Activated T-cell treated with anti-CD3 and anti-CD28 coated beads, Interleukin-2, amount 50 U/mL, for 1 hour (primary cell): ENCODE results near the gene CEMIP.
"Not testable (repeated sequence)": the region's sequence is repeated elsewhere in the genome, so short reads cannot be mapped to it uniquely, and the experiment has no call there.

ENCODE experiments used
- DNase-seq: peaks from one replicate; pipeline ENCODE4 v3.0.0-alpha.2; 2020

Gene CEMIP

DNA sequence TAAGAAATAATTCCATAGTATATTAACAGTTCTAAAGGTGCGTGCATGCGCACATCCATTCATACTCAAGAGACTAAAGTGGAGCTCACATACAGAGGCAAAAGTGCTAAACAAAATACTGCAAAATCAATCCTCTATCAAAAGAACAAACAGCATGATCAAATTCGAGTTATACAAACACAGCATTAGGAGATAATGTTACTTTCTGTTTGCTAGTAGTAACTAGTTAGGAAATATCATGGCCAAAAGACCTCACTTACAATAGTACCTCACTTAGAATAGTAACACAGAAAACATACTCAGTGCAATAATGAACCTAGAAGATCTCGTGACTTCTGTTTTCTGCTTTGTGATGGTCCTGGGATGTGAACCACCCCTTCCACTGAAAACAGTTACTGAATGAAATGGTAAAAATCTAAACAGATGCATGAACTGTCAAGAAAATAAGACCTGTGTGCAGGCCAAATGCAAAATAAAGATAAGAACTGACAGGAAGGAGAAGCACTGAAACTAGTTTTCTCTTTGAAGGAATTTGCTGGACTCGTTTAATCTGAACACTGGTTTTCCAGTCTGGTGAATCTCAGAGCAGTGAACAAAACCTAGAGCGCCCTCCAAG lies 20.9 kb upstream of the CEMIP start:
- no peak for DNase-seq

DNA sequence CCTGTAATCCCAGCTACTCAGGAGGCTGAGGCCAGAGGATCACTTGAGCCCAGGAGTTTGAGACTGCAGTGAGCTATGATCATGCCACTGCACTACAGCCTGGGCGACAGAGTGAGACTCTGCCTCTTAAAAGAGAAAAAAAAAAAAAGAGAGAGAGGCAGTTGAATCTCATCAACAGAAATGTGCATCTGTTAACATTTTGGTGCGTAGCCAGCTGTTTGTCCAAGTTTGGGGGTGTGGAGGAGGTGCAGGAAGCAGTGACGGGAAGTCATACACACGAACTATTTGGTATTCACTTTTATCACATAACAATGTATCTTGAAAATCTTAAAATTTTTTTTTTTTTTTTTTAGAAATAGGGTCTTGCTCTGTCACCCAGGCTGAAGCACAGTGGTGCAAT lies 18.2 kb upstream of the CEMIP start:
- DNase-seq, result no peak

DNA sequence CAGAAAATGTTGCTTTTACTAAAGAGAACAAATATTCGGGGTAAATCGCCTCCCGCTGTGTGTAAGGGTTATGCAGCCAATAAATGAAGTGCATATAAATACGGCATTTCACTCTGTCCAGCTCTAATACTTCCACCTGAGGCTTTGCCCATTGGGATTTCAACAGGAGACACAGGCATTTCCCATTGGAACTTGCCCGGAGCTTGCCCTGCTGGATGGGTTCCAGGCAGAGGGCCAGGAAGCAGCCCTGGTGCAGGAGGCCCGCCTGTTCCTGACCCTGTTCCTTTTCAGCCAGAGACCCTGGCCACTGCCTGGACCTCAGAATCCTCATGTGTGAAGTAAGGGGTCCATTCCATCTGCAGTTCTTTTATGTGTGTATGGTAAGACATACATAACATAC lies 17.4 kb upstream of the CEMIP start:
- DNase-seq, result no peak

DNA sequence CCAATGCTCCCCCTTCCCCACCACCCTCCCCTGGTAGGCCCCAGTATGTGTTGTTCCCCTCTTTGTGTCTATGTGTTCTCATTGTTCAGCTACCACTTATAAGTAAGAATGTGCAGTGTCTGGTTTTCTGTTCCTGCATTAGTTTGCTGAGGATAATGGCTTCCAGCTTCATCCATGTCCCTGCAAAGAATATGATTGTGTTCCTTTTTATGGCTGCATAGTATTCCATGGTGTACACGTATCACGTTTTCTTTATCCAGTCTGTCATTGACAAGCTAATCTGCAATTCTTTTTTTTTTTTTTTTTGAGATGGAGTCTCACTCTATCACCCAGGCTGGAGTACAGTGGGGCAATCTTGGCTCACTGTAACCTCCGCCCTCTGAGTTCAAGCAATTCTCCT lies 15.9 kb upstream of the CEMIP start:
- not testable (repeated sequence) for DNase-seq

DNA sequence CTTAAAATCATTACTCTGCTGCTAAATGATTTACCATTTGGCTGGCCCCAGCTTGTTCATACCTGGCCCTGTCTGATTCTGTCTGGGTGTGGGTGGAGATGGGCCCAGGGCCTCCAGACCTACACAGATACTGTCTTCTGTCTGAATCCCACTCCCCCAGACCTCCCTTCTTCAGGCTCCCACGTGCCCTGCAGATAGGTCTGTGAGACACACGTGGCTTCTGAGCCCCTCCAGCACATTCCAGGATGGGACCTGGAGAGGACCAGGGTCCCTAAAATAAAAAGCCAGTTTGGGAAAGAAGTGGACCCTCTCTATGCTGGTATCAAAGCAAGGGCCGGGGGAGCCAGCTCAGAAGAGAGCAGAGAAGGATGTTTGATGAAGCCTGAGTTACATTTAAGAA lies 14.6 kb upstream of the CEMIP start:
- no peak for DNase-seq

DNA sequence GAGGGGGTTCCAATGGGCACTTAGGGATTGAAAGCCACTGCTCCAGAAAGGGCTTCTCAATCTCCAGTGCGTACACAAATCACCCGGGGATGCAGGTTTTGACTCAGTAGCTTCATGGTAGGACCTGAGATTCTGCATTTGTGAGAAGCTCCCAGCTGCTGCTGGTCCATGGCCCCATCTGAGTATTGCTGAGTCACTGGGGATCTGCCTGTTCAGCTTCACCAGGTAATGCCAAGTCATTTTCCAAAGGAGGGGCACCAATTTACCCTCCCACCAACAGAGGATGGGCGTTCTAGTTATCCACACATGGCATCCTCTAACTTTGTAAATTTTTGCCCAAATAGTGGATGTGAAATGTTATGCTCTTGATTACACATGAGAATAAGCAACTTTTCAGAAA lies 12.9 kb upstream of the CEMIP start:
- DNase-seq, result no peak

DNA sequence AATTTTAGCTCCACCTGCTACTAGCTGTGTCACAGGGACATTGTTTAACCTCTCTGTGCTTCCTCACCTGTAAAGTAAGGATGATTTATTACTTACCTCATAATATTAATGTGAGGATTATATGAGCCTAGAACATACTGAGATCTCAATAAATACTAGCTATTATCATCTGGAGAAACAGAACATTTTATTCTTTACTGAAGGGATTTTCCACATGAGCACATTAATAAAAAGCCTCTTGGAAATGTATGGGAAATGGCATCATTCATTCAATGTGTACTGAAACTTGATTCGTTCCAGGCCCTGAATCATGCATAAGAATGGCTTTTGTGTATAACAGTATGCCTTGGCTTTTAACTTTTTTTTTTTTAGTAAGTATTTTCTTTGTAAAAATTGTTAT lies 11.0 kb upstream of the CEMIP start:
- no peak for DNase-seq

DNA sequence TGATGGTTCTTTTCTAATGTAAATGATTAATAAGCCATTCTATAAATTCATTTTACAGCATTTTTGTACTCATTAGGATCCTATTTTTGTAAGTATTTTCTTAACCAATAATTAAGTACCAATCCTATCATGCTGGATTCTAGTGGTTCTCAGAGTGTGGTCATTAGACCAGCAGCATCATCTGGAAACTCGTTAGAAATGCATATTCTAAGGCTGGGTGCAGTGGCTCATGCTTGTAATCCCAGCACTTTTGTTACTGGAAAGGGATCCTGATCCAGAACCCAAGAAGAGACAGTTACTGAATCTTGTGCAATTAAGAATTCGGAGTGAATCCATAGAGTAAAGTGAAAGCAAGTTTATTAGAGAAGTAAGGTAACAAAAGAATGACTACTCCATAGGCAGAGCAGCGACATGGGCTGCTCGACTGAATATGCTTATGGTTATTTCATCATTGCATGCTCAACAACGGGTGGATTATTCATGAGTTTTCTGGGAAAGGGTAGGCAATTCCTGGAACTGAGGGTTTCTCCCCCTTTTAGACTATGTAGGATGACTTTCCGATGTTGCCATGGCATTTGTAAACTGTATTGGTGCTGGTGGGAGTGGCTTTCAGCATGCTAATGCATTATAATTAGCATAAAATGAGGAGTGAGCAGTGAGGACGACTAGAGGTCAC lies 9.9 kb upstream of the CEMIP start:
- no peak for DNase-seq

DNA sequence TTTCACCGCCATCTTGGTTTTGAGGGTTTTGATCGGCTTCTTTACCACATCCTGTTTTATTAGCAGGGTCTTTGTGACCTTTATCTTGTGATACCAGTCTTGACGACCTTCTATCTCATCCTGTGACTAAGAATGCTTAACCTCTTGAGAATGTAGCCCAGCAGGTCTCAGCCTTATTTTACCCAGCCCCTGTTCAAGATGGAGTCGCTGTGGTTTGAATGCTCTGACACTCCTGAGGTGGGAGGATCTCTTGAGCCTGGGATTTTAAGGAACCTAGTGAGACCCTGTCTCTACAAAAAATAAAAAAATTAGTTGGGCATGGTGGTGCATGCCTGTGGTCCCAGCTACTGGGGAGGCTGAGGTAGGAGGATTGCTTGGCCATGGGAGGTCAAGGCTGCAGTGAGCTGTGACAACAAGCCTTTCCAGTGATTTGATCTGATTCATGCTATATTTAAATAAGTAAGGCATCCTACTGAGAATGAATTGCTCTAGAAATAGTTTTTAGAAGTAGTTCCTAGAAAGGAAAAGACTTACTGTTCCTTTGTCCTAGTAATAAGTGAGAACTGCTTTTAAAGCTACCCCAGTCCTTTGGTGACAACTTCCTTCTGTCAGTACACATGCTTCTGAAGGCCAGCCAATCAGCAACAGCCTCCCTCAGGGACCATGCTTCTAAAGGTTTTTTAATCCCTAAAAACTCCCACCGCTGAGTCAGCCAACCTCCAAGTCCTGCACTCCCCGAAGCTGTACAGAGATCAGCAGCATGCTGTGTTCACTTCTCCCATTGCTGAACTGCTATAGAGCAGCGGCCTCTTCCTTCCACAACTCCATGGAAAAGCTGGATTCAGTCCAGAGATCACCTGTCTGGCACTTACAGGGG lies 9.1 kb upstream of the CEMIP start:
- DNase-seq, result no peak

DNA sequence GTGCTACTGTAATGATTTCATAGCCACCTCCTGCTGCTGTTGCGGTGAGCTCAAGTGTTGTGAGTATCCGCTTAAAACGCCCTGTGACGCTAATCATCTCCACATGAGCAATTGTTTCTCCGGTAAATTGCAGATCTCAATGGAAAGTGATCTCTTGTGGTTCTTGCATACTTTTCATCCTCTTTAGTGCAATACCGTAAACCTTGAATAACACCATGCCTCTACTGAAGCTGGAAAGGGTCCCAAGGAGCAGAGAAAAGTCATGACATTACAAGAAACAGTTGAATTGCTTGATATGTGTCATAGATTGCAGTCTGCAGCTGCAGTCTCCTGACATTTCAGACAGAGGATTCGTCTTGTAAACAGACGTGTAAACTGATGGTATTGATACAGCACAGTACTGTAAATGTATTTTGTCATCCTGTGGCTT lies 6.0 kb upstream of the CEMIP start:
- DNase-seq, result no peak

DNA sequence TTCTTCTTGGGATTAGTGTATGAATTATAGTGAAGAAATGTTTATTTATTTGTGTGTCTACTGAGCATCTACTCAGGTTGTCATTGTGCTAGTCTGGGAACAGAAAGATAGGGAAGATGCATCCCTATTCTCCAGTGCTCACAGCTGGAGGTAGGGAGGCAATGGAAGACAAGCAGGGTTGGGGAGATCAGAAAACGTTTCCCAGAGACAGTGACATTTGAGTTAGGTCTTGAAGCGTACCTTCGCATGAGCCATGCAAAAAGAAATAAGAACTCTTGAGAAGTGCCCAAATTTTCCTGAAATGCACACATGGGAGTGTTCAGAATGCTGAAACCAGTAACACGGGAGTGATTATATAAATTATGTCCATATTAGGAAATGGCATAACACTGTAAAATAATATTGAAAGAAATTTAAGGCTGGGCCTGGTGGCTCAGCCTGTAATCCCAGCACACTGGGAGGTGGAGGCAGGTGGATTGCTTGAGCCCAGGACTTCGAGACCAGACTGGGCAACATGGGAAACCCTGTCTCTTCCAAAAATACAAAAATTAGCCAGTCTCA lies 5.3 kb upstream of the CEMIP start:
- no peak for DNase-seq

DNA sequence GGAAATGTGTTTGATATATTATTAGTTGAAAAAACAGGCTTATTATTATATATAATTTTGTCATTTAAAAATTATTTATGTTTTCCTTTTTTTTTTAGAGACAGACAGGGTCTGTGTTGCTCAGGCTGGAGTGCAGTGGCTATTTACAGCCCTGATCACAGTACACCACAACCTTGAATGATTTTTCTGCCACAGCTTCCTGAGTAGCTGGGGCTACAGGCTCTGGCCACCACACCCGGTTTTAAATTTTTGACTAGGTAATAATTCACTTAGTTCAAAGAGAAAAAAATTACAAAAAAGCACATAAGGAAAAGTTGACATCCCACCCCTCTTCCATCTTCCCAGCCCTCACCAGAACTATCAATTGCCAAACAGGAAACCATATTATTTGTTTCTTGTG lies 4.7 kb upstream of the CEMIP start:
- DNase-seq, result no peak

DNA sequence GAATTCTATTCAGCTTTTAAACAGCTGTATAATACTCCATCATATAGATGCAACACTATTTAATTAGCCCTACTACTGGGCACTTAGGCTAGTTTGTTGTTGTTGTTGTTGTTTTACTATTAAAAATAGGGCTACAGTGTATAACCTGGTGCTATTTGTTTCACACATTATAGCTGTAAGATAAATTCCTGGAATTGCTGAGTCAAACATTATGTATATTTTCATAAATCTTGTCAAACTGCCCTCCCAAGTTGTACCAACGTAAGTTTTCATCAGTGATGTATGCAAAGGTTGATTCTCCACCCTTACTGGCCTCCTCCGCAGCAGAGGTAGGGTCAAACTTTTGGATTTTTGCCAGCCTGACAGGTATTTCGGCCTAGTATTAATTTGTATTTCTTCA lies 3.8 kb upstream of the CEMIP start:
- DNase-seq, result no peak

DNA sequence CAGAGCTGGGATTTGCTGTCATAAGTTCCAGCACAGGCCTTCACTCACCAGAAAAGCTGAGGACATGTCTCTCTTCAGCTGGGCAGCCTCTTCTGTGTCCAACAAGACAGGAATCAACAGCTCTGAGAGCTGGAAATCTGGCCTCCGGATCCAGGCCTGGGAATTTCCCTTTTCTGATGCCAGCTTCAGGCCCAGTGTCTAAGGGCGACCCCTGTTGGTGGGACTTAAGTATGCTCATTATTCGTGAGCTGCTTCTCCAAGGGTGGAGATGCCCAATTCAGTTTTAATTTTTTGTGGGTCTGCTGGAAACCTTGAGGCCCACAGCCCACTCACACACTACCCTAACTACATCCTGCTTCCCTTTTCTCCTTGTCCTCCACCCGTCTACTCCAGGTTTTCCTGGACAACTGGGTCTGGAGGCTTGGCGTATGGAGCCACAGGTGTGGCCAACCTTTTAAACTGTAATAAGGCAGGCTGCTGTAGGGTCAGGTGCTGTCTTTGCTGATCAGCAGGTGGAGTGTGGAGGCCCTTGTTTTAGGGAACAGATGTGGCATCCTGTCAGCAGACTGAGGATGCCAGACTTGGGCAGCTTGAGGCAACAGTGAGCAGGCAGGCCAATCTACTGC lies 2.6 kb upstream of the CEMIP start:
- peak; percentile 48 for DNase-seq

DNA sequence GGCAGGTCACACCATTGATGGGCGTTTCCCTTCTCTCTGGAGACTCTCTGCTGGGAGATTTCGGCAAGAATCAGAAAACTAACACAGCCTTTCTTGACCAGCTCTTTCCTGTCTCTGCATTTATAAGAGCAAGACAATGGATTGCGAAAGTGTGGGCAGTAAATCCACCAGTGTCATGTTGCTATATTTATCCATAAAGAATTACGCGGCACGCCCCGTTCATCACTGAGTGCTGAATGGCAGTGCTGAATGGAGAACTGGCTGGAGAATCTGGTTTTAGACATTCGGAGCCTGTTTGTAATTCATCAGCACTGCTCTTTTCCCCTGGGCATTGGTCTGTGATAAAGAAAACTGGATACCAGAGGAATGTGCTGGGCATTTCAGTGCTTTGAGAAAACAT lies 2.0 kb upstream of the CEMIP start:
- no peak for DNase-seq

DNA sequence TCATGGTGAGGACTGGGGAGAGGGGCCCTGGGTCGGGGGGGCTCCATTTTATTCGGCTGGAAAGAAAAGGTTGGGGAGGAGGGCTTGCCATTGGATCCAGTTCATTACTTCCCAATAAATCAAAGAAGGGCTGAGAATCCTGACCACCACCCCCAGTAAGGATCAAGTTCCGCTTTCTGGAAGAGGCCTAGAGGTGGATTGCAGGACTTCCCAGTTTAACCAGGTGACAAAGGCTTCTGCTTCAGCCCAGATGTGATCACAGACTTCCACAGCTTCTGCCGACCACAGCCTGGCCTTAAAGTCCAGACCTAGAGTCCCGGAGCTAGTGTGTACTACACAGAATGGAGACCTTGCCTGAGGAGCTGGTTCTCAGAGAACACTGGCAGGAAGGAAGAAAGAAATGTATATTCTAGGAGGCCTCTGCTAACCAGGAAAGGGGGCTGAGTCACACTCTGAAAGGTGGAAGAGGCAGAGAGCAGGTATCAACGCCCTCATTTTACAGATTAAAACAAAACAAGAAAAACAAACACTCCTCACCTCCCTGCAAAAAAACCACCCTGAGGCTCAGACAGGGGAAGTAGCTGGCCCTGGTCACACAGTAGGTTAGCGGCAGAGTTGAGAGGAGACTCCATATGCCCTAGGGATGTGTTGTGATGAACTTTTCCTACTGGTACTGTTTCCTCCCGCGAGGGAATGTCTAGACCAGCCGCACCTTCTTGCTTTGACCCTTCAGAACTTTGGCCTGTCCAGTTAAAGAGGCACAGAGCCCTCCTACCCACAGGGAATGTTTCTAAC lies 1.1 kb upstream of the CEMIP start:
- DNase-seq, result no peak

DNA sequence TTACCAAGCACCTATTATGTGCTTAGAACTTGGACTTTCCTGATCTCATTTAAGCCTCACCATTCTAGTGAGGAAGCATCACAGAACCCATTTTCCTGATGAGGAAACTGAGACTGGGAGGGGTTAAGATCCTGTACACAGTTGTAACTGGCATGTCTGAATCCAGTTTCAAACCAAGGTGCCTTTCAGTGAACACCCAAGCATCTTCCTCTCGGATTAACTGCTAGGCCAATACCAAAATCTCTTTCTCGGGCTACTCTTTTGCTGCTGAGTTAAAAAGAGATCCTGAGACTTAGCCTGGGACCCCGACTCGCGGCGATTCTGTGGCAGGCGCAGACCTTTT lies 578 bp upstream of the CEMIP start:
- DNase-seq, result no peak

DNA sequence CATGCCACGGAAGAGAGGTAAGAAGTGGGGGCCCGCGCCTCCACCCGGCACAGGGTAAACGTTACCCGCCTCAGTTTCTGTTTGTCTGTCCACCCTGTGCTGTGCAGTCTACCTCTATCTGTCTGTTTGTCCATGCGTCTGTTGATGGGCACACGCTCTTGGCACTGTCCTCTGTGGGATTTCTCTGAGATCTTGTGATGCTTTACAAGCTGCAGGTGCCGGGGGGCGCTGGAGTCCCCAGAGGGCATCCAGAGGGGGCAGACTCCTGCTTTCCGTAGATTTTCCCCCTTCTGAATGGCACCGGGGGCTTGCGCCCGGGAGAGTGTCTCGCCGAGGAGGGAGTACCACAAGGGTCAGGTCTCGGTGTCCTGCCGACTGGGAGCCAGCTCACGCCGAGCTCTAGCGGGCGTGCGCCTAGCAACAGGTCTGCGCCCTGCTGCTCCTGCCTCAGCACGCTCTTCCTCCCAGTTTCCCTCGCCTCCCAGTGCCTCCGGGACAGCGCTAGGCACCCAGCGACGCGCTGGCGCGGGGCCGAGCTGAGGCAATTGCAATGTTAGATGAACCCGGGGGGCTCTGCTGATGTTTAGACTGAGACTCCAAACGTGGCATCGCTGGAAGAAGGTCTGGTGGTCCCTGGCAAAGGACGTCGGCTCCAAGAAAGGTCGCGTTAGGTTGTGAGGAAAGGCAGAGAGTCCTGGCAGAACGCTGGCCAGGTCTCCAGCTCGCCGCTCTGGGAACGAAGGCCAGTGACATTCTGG lies 667 bp downstream of the CEMIP start:
- no peak for DNase-seq

DNA sequence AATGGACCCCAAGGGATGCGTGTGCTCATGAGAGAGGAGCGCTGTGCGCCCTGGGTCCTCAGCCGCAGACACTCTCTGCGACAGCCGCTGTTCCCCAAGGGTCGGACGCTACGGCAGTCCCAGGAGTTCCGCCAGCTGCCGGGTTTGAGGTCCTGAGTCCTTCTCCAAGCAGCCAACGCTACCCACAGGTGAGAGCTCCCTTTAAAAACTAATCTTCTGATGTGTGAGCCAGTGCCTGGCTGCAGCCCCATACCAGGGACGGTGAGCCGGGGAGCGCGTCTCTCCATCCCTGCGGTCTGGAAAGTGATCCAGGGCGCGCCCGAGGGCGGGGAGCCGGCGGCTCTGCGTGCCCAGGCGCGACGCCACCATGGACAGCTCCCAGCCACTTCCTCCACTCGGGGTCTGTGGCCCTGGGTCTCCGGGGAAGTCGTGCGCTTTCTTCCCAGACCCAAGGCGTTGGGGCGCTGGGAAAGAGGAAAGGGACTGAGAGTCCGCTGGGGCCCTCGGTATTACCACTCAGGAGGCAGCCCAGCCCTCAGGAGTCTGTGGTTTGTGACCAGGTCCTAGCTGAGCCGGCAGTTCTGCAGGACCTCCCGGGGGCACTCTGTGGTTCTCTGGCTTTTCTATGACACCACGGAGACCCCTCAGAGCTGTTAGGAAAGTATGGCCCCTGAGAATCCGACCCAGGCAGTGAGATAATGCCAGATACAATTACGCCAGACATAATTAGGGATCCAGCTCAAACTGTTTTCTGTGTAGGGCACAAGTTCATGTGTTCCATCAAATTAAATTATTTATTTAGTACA lies 1.4 kb downstream of the CEMIP start:
- DNase-seq, result no peak

DNA sequence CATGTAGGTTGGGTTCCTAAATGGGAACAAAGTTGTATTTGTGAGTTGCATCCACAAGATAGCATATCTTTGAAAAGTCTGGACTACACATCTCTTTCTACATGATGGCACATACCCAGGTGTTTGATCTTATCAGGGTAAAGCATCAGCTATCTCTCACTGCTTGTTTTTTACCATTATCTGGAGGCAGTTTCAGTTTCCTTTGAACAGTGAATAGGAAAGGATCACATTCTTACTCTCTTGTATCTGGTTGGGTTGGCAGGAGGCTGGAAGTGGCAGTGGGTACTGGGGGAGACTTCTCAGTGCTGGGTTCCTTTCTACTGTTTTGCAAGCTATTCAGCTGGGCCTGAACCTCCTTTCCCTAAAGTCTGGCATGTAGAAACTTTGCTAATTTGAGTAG lies 4.1 kb downstream of the CEMIP start:
- no peak for DNase-seq

DNA sequence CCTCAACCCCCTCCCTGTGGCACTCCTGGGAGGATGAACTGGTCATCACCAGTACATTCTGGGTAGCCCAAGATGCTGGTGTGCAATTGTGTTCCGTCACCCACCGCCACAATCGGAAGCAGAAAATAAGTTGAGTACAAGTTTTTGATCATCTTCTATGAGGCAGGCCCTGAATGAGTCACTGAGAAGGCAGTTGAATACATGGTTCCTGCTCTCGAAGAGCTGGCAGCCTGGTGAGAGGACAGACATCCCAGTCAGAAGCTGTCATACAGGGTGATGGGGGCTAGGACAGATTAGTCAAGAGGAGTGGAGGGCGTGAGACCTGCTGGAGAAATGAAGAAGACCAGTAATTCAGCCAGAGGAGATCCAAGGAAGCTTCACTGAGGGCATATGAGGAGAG lies 6.2 kb downstream of the CEMIP start:
- DNase-seq, result no peak
